Nephron progenitor cell (in vitro differentiated cells): Measurements from ENCODE around the gene PCDHB12.
A peak's percentile ranks its signal among the peaks of the same experiment; 100 is the strongest.
"Not testable (repeated sequence)": the region's sequence is repeated elsewhere in the genome, so short reads cannot be mapped to it uniquely, and the experiment has no call there.

Experiments used
- DNase-seq: peaks from one replicate; pipeline ENCODE4 v3.0.0; 2021
- H3K27ac Mint-ChIP-seq: 2 replicates; pipeline ENCODE4 v1.8.0; 2021; ENCODE audit warnings: mild to moderate bottlenecking, moderate library complexity, mixed read lengths
- H3K27me3 Mint-ChIP-seq: 2 replicates; pipeline ENCODE4 v1.8.0; 2021; ENCODE audit warnings: mild to moderate bottlenecking, low read depth, mixed read lengths; ENCODE audit not compliant: poor library complexity
- H3K36me3 Mint-ChIP-seq: 2 replicates; pipeline ENCODE4 v1.8.0; 2021; ENCODE audit warnings: low read depth, mixed read lengths
- H3K4me1 Mint-ChIP-seq: 2 replicates; pipeline ENCODE4 v1.8.0; 2021; ENCODE audit warnings: mixed read lengths
- H3K4me3 Mint-ChIP-seq: 2 replicates; pipeline ENCODE4 v1.8.0; 2021; ENCODE audit warnings: mild to moderate bottlenecking, moderate library complexity, mixed read lengths
- H3K9me3 Mint-ChIP-seq: 2 replicates; pipeline ENCODE4 v1.8.0; 2021; ENCODE audit warnings: mild to moderate bottlenecking, moderate library complexity, mixed read lengths
- CTCF ChIP-seq: fragments of 200-600 bp; sonication (generic); IDR thresholded peaks from 2 replicates; pipeline ENCODE4 v1.5.0; 2021; ENCODE audit warnings: antibody characterized with exemption

Gene PCDHB12

GRCh38 chr5:141245250-141245717, 36.8 kb downstream of the PCDHB12 start, which contains the start of gene PCDHB15:
Gene PCDHB15 (plus strand): TSS chr5:141245395. CDS start chr5:141245579, 184 bp downstream.
- H3K36me3 Mint-ChIP-seq, result peaks cover 87% of the 10 kb centered on the region
- H3K9me3 Mint-ChIP-seq, result peaks cover 93% of the 10 kb centered on the region
- peak; percentile 51 for DNase-seq

DNA sequence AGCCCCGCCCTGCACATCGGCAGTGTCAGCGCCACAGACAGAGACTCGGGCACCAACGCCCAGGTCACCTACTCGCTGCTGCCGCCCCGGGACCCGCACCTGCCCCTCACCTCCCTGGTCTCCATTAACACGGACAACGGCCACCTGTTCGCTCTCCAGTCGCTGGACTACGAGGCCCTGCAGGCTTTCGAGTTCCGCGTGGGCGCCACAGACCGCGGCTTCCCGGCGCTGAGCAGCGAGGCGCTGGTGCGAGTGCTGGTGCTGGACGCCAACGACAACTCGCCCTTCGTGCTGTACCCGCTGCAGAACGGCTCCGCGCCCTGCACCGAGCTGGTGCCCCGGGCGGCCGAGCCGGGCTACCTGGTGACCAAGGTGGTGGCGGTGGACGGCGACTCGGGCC, 38.5 kb downstream of the PCDHB12 start:
- H3K4me1 Mint-ChIP-seq, H3K27me3 Mint-ChIP-seq, H3K27ac Mint-ChIP-seq, H3K4me3 Mint-ChIP-seq, DNase-seq: not testable (repeated sequence)
- Mint-ChIP-seq H3K9me3 (peaks cover 95% of the 10 kb centered on the region), H3K36me3 (peaks cover 85% of the 10 kb centered on the region)

More at GRCh38 chr5:141245250-141245717, 36.8 kb downstream of the PCDHB12 start, which contains the start of gene PCDHB15:
- no peak within 1 kb of the TSS for H3K27ac Mint-ChIP-seq
- no peaks in the 10 kb centered on the region for H3K4me1 Mint-ChIP-seq
- H3K4me3 Mint-ChIP-seq, result peak within 1 kb of the TSS; percentile 82
- peaks cover 8% of the 10 kb centered on the region for H3K27me3 Mint-ChIP-seq
- TF ChIP-seq CTCF, result peak; percentile 23

DNA sequence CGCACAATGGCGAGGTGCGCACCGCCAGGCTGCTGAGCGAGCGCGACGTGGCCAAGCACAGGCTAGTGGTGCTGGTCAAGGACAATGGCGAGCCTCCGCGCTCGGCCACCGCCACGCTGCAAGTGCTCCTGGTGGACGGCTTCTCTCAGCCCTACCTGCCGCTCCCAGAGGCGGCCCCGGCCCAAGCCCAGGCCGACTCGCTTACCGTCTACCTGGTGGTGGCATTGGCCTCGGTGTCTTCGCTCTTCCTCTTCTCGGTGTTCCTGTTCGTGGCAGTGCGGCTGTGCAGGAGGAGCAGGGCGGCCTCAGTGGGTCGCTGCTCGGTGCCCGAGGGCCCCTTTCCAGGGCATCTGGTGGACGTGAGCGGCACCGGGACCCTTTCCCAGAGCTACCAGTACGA, 38.9 kb downstream of the PCDHB12 start:
- H3K4me1 Mint-ChIP-seq, H3K27me3 Mint-ChIP-seq, DNase-seq, H3K4me3 Mint-ChIP-seq: not testable (repeated sequence)
- Mint-ChIP-seq H3K36me3 (peaks cover 82% of the 10 kb centered on the region), H3K27ac (peak overlapping the region; percentile 74), H3K9me3 (peaks cover 95% of the 10 kb centered on the region)

DNA sequence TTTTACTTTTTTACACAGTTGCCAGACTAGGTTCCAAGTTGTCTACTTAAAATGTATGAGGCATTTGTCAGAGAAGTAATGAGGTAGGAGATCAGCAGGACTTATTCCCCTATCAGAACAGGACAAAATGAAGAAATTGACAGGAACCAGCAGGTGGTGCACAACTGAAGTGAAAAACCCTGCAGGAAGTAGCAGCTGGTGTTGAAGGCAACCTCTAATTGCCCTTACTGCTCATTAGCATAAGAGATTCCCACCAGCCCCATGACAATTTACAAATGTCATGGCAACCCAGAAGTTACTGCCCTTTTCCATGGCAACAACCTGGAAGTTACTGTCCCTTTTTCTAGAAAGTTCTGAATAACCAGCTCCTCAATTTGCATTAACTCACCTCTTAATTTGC, 42.1 kb downstream of the PCDHB12 start:
- Mint-ChIP-seq H3K27me3 (peaks cover 4% of the 10 kb centered on the region), H3K27ac (no peak overlapping the region), H3K36me3 (peaks cover 70% of the 10 kb centered on the region), H3K4me1 (no peaks in the 10 kb centered on the region), H3K4me3 (no peak overlapping the region), H3K9me3 (peaks cover 94% of the 10 kb centered on the region)
- TF ChIP-seq CTCF, result no peak
- DNase-seq, result no peak

GRCh38 chr5:141258464-141258863, 49.9 kb downstream of the PCDHB12 start:
- Mint-ChIP-seq H3K27me3 (peaks cover 4% of the 10 kb centered on the region), H3K4me1 (no peaks in the 10 kb centered on the region), H3K4me3 (no peak overlapping the region), H3K36me3 (peaks cover 70% of the 10 kb centered on the region), H3K9me3 (peaks cover 99% of the 10 kb centered on the region), H3K27ac (no peak overlapping the region)
- no peak for DNase-seq
- no peak for TF ChIP-seq CTCF

DNA sequence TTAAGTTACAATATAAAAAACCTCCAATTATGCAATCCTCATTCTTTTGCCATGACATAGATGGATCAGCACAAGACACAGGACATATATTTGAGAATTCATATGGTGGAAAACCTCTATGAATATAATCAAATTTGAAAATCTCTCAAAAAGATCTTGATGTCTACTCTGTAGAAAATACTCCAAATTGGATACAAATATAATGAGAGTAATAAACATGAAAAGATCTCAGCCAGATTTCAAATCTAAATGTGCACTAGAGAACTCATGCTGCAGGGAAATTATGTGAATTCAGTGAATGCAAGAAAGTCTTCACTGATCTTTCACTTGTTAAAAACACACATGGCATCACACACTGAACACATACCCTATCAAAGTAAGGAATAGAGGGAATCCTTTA, 50.4 kb downstream of the PCDHB12 start:
- Mint-ChIP-seq H3K4me3 (no peak overlapping the region), H3K9me3 (peaks cover 99% of the 10 kb centered on the region), H3K27ac (no peak overlapping the region), H3K4me1 (no peaks in the 10 kb centered on the region), H3K27me3 (peaks cover 4% of the 10 kb centered on the region), H3K36me3 (peaks cover 73% of the 10 kb centered on the region)
- no peak for DNase-seq
- no peak for TF ChIP-seq CTCF

DNA sequence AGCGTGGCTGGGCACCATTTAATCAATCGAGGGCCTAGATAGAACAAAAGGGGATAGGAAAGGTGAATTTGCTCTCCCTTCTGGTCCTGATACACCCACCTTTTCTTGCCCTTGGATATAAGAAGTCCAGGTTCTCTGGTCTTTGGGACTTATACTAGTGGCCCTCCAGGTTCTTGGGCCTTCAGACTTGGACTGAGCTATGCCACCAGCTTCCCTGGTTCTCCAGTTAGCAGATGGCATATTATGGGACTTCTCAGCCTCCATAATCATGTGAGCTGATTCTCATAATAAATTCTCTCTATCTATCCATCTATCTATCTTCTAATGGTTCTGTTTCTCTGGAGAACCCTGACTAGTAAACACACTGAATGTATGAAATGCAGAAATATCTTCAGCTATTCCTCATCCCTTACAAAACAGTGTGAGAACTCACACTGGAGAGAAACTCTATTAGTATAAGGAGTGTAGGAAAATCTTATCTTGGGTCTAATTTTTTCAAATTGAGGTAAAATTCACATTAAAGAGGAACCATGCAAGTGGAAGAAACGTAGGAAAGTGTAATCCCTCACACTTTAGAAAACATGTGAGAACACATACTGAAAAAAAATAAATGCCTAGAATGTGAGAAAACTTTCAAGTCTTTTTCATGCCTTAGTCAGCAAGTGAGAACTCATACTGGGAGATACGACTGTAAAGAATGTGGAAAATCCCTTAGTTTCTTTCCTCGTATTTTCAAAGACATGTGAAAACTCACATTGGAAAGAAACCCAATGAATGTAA, 52.1 kb downstream of the PCDHB12 start:
- Mint-ChIP-seq H3K9me3 (peaks cover 99% of the 10 kb centered on the region), H3K4me3 (no peak overlapping the region), H3K27me3 (peaks cover 4% of the 10 kb centered on the region), H3K4me1 (no peaks in the 10 kb centered on the region), H3K27ac (no peak overlapping the region), H3K36me3 (peaks cover 74% of the 10 kb centered on the region)
- TF ChIP-seq CTCF, result no peak
- no peak for DNase-seq
